Liver (tissue), 9 donors: ENCODE results near the gene SGPP2. TPM values are rescaled to one million over a fixed set of nuclear protein-coding genes. Genes with fewer than 3 reads are reported as not detected.

Source experiments
- DNase-seq: peaks from one replicate; pipeline ENCODE4 v3.0.0-alpha.2; 2017; ENCODE audit warnings: low spot score
- H3K27ac ChIP-seq, 2 donors: one replicate each; pipeline ENCODE4 v1.7.0; 2013; ENCODE audit warnings: inconsistent platforms in 2 of 2, low read length in 2 of 2, control low read depth in 1 of 2, low read depth in 1 of 2, mild to moderate bottlenecking in 1 of 2
- H3K27me3 ChIP-seq, 4 donors: one replicate each; pipeline versions ENCODE4 v1.6.1 to v1.7.0; 2013; ENCODE audit warnings: low read length in 3 of 4, inconsistent platforms in 1 of 4, mild to moderate bottlenecking in 1 of 4, moderate library complexity in 1 of 4; ENCODE audit not compliant: control insufficient read depth in 4 of 4, insufficient read depth in 4 of 4
- H3K36me3 ChIP-seq, 4 donors: one replicate each; pipeline versions ENCODE4 v1.6.1 to v1.7.0; 2013; ENCODE audit warnings: low read length in 3 of 4, mild to moderate bottlenecking in 3 of 4, low read depth in 1 of 4, moderate library complexity in 1 of 4; ENCODE audit not compliant: control insufficient read depth in 4 of 4, insufficient read depth in 3 of 4
- H3K4me1 ChIP-seq, 4 donors: one replicate each; pipeline versions ENCODE4 v1.6.1 to v1.7.0; 2013; ENCODE audit warnings: low read length in 3 of 4, mild to moderate bottlenecking in 3 of 4, moderate library complexity in 1 of 4; ENCODE audit not compliant: control insufficient read depth in 4 of 4, insufficient read depth in 4 of 4
- H3K4me3 ChIP-seq, 3 donors: one replicate each; pipeline versions ENCODE4 v1.6.1 to v1.7.0; 2013; ENCODE audit warnings: low read length in 3 of 3, control low read depth in 1 of 3, low read depth in 1 of 3, mild to moderate bottlenecking in 1 of 3
- H3K9ac ChIP-seq, 2 donors: one replicate each; pipeline ENCODE4 v1.7.0; 2013; ENCODE audit warnings: low read length in 2 of 2, mild to moderate bottlenecking in 2 of 2, moderate library complexity in 2 of 2, control low read depth in 1 of 2, low read depth in 1 of 2
- H3K9me3 ChIP-seq, 4 donors: one replicate each; pipeline versions ENCODE4 v1.6.1 to v1.7.0; 2013; ENCODE audit warnings: low read length in 3 of 4; ENCODE audit not compliant: control insufficient read depth in 4 of 4
- CTCF ChIP-seq: fragments of 150-350 bp; IDR thresholded peaks from 2 replicates; pipeline ENCODE4 v1.5.1; 2017; ENCODE audit warnings: improper control_type of control experiment, low read depth, low read length; ENCODE audit not compliant: missing input control
- EGR1 ChIP-seq, 2 donors: IDR thresholded peaks; 2 replicates each; pipeline ENCODE4 v1.6.1; 2016 to 2018; ENCODE audit warnings: antibody characterized with exemption in 2 of 2, low read depth in 2 of 2
- FOXA1 ChIP-seq: IDR thresholded peaks from 2 replicates; pipeline ENCODE4 v1.6.1; 2016; ENCODE audit warnings: antibody characterized with exemption
- FOXA2 ChIP-seq: IDR thresholded peaks from 2 replicates; pipeline ENCODE4 v1.6.1; 2016; ENCODE audit warnings: antibody characterized with exemption
- GABPA ChIP-seq, 2 donors: IDR thresholded peaks in 1 of 2; conservative IDR thresholded peaks in 1 of 2; 2 replicates each; pipeline ENCODE4 v1.6.1; 2016; ENCODE audit warnings: antibody characterized with exemption in 2 of 2, mild to moderate bottlenecking in 1 of 2, moderate library complexity in 1 of 2
- HNF4G ChIP-seq: IDR thresholded peaks from 2 replicates; pipeline ENCODE4 v1.6.1; 2016; ENCODE audit warnings: antibody characterized with exemption
- JUND ChIP-seq, 2 donors: IDR thresholded peaks; 2 replicates each; pipeline ENCODE4 v1.6.1; 2016; ENCODE audit warnings: antibody characterized with exemption in 2 of 2
- MAX ChIP-seq: IDR thresholded peaks from 2 replicates; pipeline ENCODE4 v1.6.1; 2016; ENCODE audit warnings: antibody characterized with exemption
- NR2F2 ChIP-seq: IDR thresholded peaks from 2 replicates; pipeline ENCODE4 v1.6.1; 2016; ENCODE audit warnings: antibody characterized with exemption
- RAD21 ChIP-seq, 2 donors: IDR thresholded peaks; 2 replicates each; pipeline ENCODE4 v1.6.1; 2016; ENCODE audit warnings: antibody characterized with exemption in 2 of 2, mild to moderate bottlenecking in 2 of 2
- REST ChIP-seq: IDR thresholded peaks from 2 replicates; pipeline ENCODE4 v1.6.1; 2016; ENCODE audit warnings: antibody characterized with exemption, mild to moderate bottlenecking
- RXRA ChIP-seq, 2 donors: IDR thresholded peaks; 2 replicates each; pipeline ENCODE4 v1.6.1; 2017 to 2018; ENCODE audit warnings: antibody characterized with exemption in 2 of 2, mild to moderate bottlenecking in 1 of 2
- SP1 ChIP-seq: IDR thresholded peaks from 2 replicates; pipeline ENCODE4 v1.6.1; 2018; ENCODE audit warnings: antibody characterized with exemption, mild to moderate bottlenecking
- TAF1 ChIP-seq: conservative IDR thresholded peaks from 2 replicates; pipeline ENCODE4 v1.6.1; 2016; ENCODE audit warnings: antibody characterized with exemption, mild to moderate bottlenecking
- YY1 ChIP-seq: IDR thresholded peaks from 2 replicates; pipeline ENCODE4 v1.6.1; 2016; ENCODE audit warnings: antibody characterized with exemption, mild to moderate bottlenecking
- ZBTB33 ChIP-seq: IDR thresholded peaks from 2 replicates; pipeline ENCODE4 v1.6.1; 2016; ENCODE audit warnings: antibody characterized with exemption
- WGBS: extraction: QIAGEN DNeasy Blood & Tissue Kit; methylation state at CpG from one replicate; pipeline ENCODE4 v1.1.7; 2013; 5-methylcytosine and 5-hydroxymethylcytosine counted together
- polyA plus RNA-seq, 2 donors: library from polyadenylated mRNA; stranded (reverse) in 1 of 2; unstranded in 1 of 2; fragments of 200-250 nt in 1 of 2; fragments of >200 nt in 1 of 2; fragmentation: Nextera tagmentation in 1 of 2; extraction: Ambion mirVana in 1 of 2; gene quantifications; one replicate each; pipeline versions ENCODE4 v1.2.1 to v1.2.3, GENCODE V29; 2013 to 2015
- total RNA-seq, 2 donors: library from RNA; depleted of rRNA; stranded (reverse); fragments of >200 nt; gene quantifications; one replicate each; pipeline ENCODE4 v1.2.3, GENCODE V29; 2014
- donor health status: healthy.
- donor health status: healthy.
- donor health status: healthy.
- donor health status: healthy.
- donor health status: healthy.

Gene SGPP2
- total and polyA plus RNA-seq, 4 donors, result 0.16 to 0.33 (median 0.31) TPM; not detected in 1

- 51% methylated on average over 5 of the region's 5 CpGs for WGBS
- TF ChIP-seq ZBTB33, result no peak
- TF ChIP-seq NR2F2, result no peak
- no peak for TF ChIP-seq HNF4G
- TF ChIP-seq RXRA (IDR thresholded peaks at IDR 0.05), result no peak
- no peak for TF ChIP-seq RAD21 (IDR thresholded peaks at IDR 0.05)
- TF ChIP-seq FOXA2, result no peak
- no peak for TF ChIP-seq GABPA (IDR thresholded peaks at IDR 0.05 in 1 of 2, conservative IDR thresholded peaks at IDR 0.05 in 1 of 2)
- no peak for TF ChIP-seq YY1
- TF ChIP-seq FOXA1, result no peak
- no peak for TF ChIP-seq SP1
- no peak for TF ChIP-seq CTCF
- TF ChIP-seq TAF1, result no peak
- no peak for TF ChIP-seq MAX
- TF ChIP-seq JUND (IDR thresholded peaks at IDR 0.05), result no peak
- no peak for TF ChIP-seq REST
- TF ChIP-seq EGR1 (IDR thresholded peaks at IDR 0.05; ENCODE audit: low read depth in 2 of 2), result no peak
Observed at GRCh38 chr2:222399038-222399783, 25.1 kb upstream of the SGPP2 start.

More at GRCh38 chr2:222399038-222399783, 25.1 kb upstream of the SGPP2 start:
- Histone ChIP-seq H3K36me3 (no peaks in the 10 kb centered on the region), H3K27me3 (peaks cover 0 to 4% (median 0%) of the 10 kb centered on the region in 4 donors), H3K9ac (no peak overlapping the region), H3K9me3 (no peaks in the 10 kb centered on the region), H3K4me1 (no peaks in the 10 kb centered on the region), H3K27ac (no peak overlapping the region), H3K4me3 (no peak overlapping the region)
- DNase-seq, result no peak
